Trophoblast cell (in vitro differentiated cells and primary cell): ENCODE measurements around the gene ASH1L.

Source experiments
- DNase-seq, 2 donors: peaks; one replicate each; pipeline ENCODE4 v3.0.0-alpha.2; 2016
- H2AFZ ChIP-seq: 2 replicates; pipeline ENCODE4 v1.6.1; 2013; ENCODE audit warnings: low read length, moderate library complexity, mild to moderate bottlenecking; ENCODE audit not compliant: insufficient read depth, poor library complexity
- H2AK5ac ChIP-seq: 2 replicates; pipeline ENCODE4 v1.6.1; 2013; ENCODE audit warnings: mild to moderate bottlenecking, low read length
- H2BK120ac ChIP-seq: 2 replicates; pipeline ENCODE4 v1.6.1; 2013; ENCODE audit warnings: low read length, mild to moderate bottlenecking, moderate library complexity; ENCODE audit not compliant: insufficient read depth, poor library complexity
- H2BK12ac ChIP-seq: 2 replicates; pipeline ENCODE4 v1.6.1; 2013; ENCODE audit warnings: mild to moderate bottlenecking, low read length, moderate library complexity
- H2BK5ac ChIP-seq: 2 replicates; pipeline ENCODE4 v1.6.1; 2013; ENCODE audit warnings: low read length, low read depth, moderate library complexity, mild to moderate bottlenecking; ENCODE audit not compliant: poor library complexity
- H3K14ac ChIP-seq: 2 replicates; pipeline ENCODE4 v1.6.1; 2013; ENCODE audit warnings: mild to moderate bottlenecking, low read length
- H3K18ac ChIP-seq: 2 replicates; pipeline ENCODE4 v1.6.1; 2013; ENCODE audit warnings: mild to moderate bottlenecking, low read length
- H3K23ac ChIP-seq: 2 replicates; pipeline ENCODE4 v1.6.1; 2013; ENCODE audit warnings: low read length
- H3K27ac ChIP-seq: 2 replicates; pipeline ENCODE4 v1.5.1; 2013; ENCODE audit warnings: low read depth, mild to moderate bottlenecking, inconsistent platforms, low read length, moderate library complexity
- H3K27me3 ChIP-seq: 2 replicates; pipeline ENCODE4 v1.6.1; 2013; ENCODE audit warnings: inconsistent platforms, mild to moderate bottlenecking, low read length, moderate library complexity; ENCODE audit not compliant: insufficient read depth
- H3K36me3 ChIP-seq, 2 experiments: 1 replicate in 1 of 2; 2 replicates in 1 of 2; pipeline ENCODE4 v1.6.1; 2013; ENCODE audit warnings: low read length in 2 of 2, mild to moderate bottlenecking in 2 of 2, moderate library complexity in 1 of 2; ENCODE audit not compliant: insufficient read depth in 2 of 2, control insufficient read depth in 1 of 2
- H3K4ac ChIP-seq: 2 replicates; pipeline ENCODE4 v1.6.1; 2013; ENCODE audit warnings: low read depth, mild to moderate bottlenecking, low read length, moderate library complexity
- H3K4me1 ChIP-seq, 2 experiments: 1 replicate in 1 of 2; 2 replicates in 1 of 2; pipeline ENCODE4 v1.6.1; 2013; ENCODE audit warnings: low read length in 2 of 2, mild to moderate bottlenecking in 2 of 2, moderate library complexity in 1 of 2; ENCODE audit not compliant: insufficient read depth in 2 of 2, control insufficient read depth in 1 of 2
- H3K4me2 ChIP-seq: 2 replicates; pipeline ENCODE4 v1.6.1; 2013; ENCODE audit warnings: inconsistent platforms, mild to moderate bottlenecking, low read length, moderate library complexity
- H3K4me3 ChIP-seq: 2 replicates; pipeline ENCODE4 v1.5.1; 2013; ENCODE audit warnings: mild to moderate bottlenecking, low read depth, low read length, inconsistent platforms
- H3K79me1 ChIP-seq: one replicate; pipeline ENCODE4 v1.6.1; 2013; ENCODE audit warnings: low read length
- H3K79me2 ChIP-seq: 2 replicates; pipeline ENCODE4 v1.6.1; 2013; ENCODE audit warnings: low read length, mild to moderate bottlenecking; ENCODE audit not compliant: control insufficient read depth, insufficient read depth, poor library complexity
- H3K9ac ChIP-seq: 2 replicates; pipeline ENCODE4 v1.6.1; 2013; ENCODE audit warnings: mild to moderate bottlenecking, low read length
- H3K9me3 ChIP-seq: 2 replicates; pipeline ENCODE4 v1.6.1; 2013; ENCODE audit warnings: low read depth, mild to moderate bottlenecking, control low read depth, inconsistent platforms, low read length; ENCODE audit not compliant: insufficient read depth
- H4K12ac ChIP-seq: 2 replicates; pipeline ENCODE4 v1.6.1; 2013; ENCODE audit warnings: low read depth, mild to moderate bottlenecking, low read length, moderate library complexity
- H4K8ac ChIP-seq: 2 replicates; pipeline ENCODE4 v1.6.1; 2013; ENCODE audit warnings: low read depth, mild to moderate bottlenecking, low read length, moderate library complexity
- H4K91ac ChIP-seq: one replicate; pipeline ENCODE4 v1.6.1; 2013; ENCODE audit warnings: low read depth, mild to moderate bottlenecking, low read length, moderate library complexity
- WGBS: extraction: QIAGEN DNeasy Blood & Tissue Kit; methylation state at CpG from one replicate; pipeline ENCODE4 v1.1.7; 2013; ENCODE audit warnings: missing lambda C conversion rate; ENCODE audit not compliant: insufficient read length, insufficient coverage; ENCODE audit errors: extremely low coverage; 5-methylcytosine and 5-hydroxymethylcytosine counted together

Gene ASH1L

DNA sequence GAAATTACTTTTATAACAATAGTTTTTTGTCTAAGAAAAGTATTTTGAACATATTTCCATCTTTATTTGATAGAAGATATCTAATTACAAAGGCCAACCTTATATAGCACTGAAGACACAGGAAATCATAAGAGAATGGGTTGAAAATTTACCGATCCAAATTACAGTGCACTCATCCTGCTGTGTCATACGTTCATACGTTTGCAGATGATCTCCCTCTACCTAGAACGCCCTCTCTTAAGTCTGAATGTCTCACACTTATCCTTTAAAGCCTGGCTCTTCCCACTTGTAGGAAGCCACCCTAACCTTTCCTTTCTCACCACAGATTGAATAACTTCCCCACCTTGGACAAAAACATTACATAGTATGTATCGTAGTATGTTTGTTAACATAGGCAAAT lies 9.3 kb downstream of the ASH1L start:
- no peak overlapping the region for H2BK120ac ChIP-seq
- no peak overlapping the region for H2BK5ac ChIP-seq
- H3K4me1 ChIP-seq, result no peaks in the 10 kb centered on the region
- peaks cover 3 to 7% of the 10 kb centered on the region in 2 experiments for H3K36me3 ChIP-seq
- no peak overlapping the region for H3K4me3 ChIP-seq
- H3K4me2 ChIP-seq, result no peak overlapping the region
- H3K18ac ChIP-seq, result no peak overlapping the region
- no peak overlapping the region for H2AFZ ChIP-seq
- no peaks in the 10 kb centered on the region for H3K9me3 ChIP-seq
- H3K9ac ChIP-seq, result no peak overlapping the region
- no peak overlapping the region for H4K8ac ChIP-seq
- DNase-seq, result no peak
- no peak overlapping the region for H2BK12ac ChIP-seq
- H3K27ac ChIP-seq, result no peak overlapping the region
- H3K79me1 ChIP-seq, result no peaks in the 10 kb centered on the region
- no peak overlapping the region for H3K23ac ChIP-seq
- H2AK5ac ChIP-seq, result no peak overlapping the region
- H3K79me2 ChIP-seq, result peaks cover 12% of the 10 kb centered on the region
- H4K12ac ChIP-seq, result no peak overlapping the region
- H4K91ac ChIP-seq, result no peak overlapping the region
- H3K14ac ChIP-seq, result no peak overlapping the region
- no peak overlapping the region for H3K4ac ChIP-seq
- no CpG with 5 or more reads among the region's 5 CpGs for WGBS
- H3K27me3 ChIP-seq, result no peaks in the 10 kb centered on the region

DNA sequence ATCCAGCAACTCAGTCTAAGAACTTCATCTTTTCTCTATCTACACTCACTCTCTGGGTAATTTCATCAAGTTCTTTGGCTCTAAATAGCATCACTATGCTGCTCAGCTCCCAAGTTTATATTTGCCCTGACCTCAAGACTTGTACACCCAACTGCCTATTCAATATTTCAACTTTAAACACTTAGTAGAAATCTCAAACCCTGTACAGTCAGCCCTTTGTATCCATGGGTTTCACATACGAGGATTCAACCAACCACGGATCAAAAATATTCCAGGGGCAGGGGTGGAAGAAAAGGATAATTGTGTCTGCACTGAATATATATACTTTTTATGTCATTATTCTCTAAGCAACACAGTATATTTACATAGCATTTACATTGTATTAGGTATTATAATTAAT lies 13.9 kb downstream of the ASH1L start:
- Histone ChIP-seq H2AK5ac (no peak overlapping the region), H3K9me3 (no peaks in the 10 kb centered on the region), H3K36me3 (peaks cover 0 to 4% of the 10 kb centered on the region in 2 experiments), H3K4me2 (no peak overlapping the region), H4K12ac (no peak overlapping the region), H3K27me3 (no peaks in the 10 kb centered on the region), H2BK12ac (no peak overlapping the region), H3K14ac (no peak overlapping the region), H3K79me2 (peaks cover 8% of the 10 kb centered on the region), H3K4me3 (no peak overlapping the region), H4K8ac (no peak overlapping the region), H3K23ac (no peak overlapping the region), H3K4ac (peak overlapping the region; percentile 78), H4K91ac (no peak overlapping the region), H3K27ac (no peak overlapping the region), H3K79me1 (no peaks in the 10 kb centered on the region), H3K4me1 (no peaks in the 10 kb centered on the region), H2AFZ (no peak overlapping the region), H2BK5ac (no peak overlapping the region), H3K18ac (no peak overlapping the region), H3K9ac (no peak overlapping the region), H2BK120ac (no peak overlapping the region)
- DNase-seq, result no peak
- no CpG with 5 or more reads among the region's 2 CpGs for WGBS

DNA sequence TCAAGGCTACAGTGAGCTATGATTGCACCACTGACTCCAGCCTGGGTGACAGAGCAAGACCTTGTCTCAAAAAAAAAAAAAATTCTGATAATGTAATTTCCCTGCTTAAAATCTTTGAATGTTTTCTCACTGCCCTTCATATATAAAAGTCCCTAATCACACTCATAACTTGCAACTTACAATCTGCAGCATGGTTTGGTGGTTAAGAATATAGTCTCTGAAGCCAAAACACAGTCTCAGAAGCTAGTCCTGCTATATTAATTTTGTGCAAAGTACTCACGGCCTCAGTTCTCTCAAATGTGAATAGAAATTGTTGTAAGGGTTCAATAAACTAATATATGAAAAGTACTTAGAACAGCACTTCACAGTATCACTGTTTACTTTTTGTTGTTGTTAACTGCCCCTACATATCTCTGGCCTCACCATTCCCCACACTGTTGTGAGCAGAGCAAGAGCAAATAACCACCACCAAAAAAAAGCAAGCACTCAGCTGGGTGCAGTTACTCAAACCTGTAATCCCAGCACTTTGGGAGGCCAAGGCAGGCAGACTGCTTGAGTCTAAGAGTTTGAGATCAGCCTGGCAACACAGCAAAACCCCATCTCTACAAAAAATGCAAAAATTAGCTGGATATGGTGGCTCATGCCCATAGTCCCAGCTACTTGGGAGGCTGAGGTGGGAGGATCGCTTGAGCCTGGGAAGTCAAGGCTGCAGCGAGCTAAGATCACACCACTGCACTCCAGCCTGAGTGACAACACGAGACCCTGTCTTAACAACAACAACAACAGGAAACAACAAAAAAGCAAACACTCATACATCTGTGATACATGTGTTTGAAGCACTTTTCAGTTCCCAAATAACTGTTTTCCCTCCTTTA lies 22.4 kb downstream of the ASH1L start:
- Histone ChIP-seq H2BK12ac (no peak overlapping the region), H3K36me3 (peaks cover 0 to 3% of the 10 kb centered on the region in 2 experiments), H3K4me3 (no peak overlapping the region), H3K4ac (no peak overlapping the region), H3K27ac (peak overlapping the region; percentile 20), H2AK5ac (no peak overlapping the region), H4K91ac (no peak overlapping the region), H3K4me2 (no peak overlapping the region), H3K18ac (no peak overlapping the region), H3K27me3 (no peaks in the 10 kb centered on the region), H3K79me1 (no peaks in the 10 kb centered on the region), H3K4me1 (peaks cover 0 to 8% of the 10 kb centered on the region in 2 experiments), H3K23ac (no peak overlapping the region), H2BK120ac (no peak overlapping the region), H2BK5ac (no peak overlapping the region), H4K12ac (no peak overlapping the region), H3K79me2 (no peaks in the 10 kb centered on the region), H4K8ac (no peak overlapping the region), H3K9me3 (no peaks in the 10 kb centered on the region), H2AFZ (no peak overlapping the region), H3K9ac (no peak overlapping the region), H3K14ac (no peak overlapping the region)
- no peak for DNase-seq
- no CpG with 5 or more reads among the region's 4 CpGs for WGBS

DNA sequence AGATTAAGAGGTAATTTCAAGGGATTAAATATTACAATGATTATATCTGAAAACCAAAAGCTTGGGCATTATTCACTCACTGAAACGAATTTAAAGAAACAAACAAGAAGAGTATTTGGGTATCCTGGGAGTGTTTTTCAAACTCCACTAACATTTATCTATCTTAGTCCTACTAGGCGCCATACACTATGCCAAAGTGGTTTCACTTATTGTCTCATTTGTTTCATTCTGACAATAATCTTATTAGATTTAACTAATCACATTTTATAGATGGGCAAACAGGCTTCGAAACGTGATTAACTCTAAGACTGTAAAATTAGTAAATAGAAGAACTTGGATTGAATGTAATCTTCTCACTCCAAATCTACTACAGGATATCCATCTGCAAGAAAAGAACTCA lies 25.4 kb downstream of the ASH1L start:
- no peak overlapping the region for H3K18ac ChIP-seq
- H4K8ac ChIP-seq, result no peak overlapping the region
- no peak overlapping the region for H3K4ac ChIP-seq
- DNase-seq, result no peak
- H3K79me2 ChIP-seq, result no peaks in the 10 kb centered on the region
- no peak overlapping the region for H2AK5ac ChIP-seq
- no peak overlapping the region for H3K4me3 ChIP-seq
- no peaks in the 10 kb centered on the region for H3K9me3 ChIP-seq
- peaks cover 0 to 8% of the 10 kb centered on the region in 2 experiments for H3K4me1 ChIP-seq
- no peak overlapping the region for H2BK5ac ChIP-seq
- H2BK120ac ChIP-seq, result no peak overlapping the region
- H3K27me3 ChIP-seq, result no peaks in the 10 kb centered on the region
- H3K79me1 ChIP-seq, result no peaks in the 10 kb centered on the region
- H3K9ac ChIP-seq, result no peak overlapping the region
- H4K12ac ChIP-seq, result no peak overlapping the region
- no peak overlapping the region for H3K4me2 ChIP-seq
- H3K14ac ChIP-seq, result no peak overlapping the region
- WGBS, result no CpG with 5 or more reads among the region's 4 CpGs
- H3K23ac ChIP-seq, result no peak overlapping the region
- no peak overlapping the region for H3K27ac ChIP-seq
- H2BK12ac ChIP-seq, result no peak overlapping the region
- no peak overlapping the region for H2AFZ ChIP-seq
- no peak overlapping the region for H4K91ac ChIP-seq
- H3K36me3 ChIP-seq, result no peaks in the 10 kb centered on the region
